Lung microvascular endothelial cell (primary cell): Measurements from ENCODE around the gene SCAMP2. TPM values are rescaled to one million over a fixed set of nuclear protein-coding genes. Genes with fewer than 3 reads are reported as not detected.
"Not testable (repeated sequence)": the region's sequence is repeated elsewhere in the genome, so short reads cannot be mapped to it uniquely, and the experiment has no call there.

Experiments
- DNase-seq, 2 donors: peaks; one replicate each; pipeline versions ENCODE4 v3.0.0 to v3.0.0-alpha.2; 2010; ENCODE audit warnings: low read depth in 2 of 2
- total RNA-seq: library from RNA; depleted of rRNA; stranded (reverse); fragments of >200 nt; gene quantifications from 2 replicates; pipeline ENCODE4 v1.2.1, GENCODE V29; 2014

SCAMP2 gene, protein sequence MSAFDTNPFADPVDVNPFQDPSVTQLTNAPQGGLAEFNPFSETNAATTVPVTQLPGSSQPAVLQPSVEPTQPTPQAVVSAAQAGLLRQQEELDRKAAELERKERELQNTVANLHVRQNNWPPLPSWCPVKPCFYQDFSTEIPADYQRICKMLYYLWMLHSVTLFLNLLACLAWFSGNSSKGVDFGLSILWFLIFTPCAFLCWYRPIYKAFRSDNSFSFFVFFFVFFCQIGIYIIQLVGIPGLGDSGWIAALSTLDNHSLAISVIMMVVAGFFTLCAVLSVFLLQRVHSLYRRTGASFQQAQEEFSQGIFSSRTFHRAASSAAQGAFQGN
- total RNA-seq: 13.7 and 19.2 TPM in 2 replicates

DNA sequence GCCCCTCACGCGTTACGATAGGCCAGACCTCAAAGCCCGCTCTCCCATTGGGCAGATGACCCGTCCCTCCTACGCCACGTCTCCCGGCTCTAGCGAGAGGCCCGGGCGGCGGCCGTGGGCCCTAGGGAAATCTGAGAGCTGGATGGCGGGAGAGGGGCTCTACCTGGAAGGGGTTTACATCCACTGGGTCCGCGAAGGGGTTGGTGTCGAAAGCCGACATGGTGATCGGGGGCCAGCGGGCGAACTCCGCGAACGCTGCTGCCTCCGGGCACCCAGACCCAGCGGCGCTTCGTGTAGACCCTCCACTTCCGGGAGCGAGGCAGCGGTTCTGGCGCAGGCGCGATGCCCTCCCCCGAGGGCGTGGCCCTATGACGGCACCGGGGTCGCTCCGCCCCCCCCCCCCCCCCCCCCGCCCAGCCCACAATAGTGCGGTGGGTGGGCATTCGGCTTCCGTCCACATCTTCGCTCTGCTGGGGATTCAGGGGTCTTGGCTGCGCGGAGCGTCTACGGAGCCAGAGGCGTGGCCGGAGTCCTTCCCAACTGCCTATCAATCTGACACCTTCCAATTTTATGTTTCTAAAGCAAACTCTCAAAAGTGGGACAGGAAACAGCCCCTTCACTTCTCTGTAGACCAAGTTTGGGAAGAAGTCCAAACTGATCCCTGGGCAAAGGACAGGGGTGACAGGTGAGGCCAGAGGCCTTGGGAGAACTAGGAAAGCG, at the start of gene SCAMP2:
Gene SCAMP2, minus strand, starts transcription at position 330 of the 720 bp plus-strand sequence. Its CDS starts 110 bp downstream, at position 220.
- peak; percentile 95 to 97 for DNase-seq

DNA sequence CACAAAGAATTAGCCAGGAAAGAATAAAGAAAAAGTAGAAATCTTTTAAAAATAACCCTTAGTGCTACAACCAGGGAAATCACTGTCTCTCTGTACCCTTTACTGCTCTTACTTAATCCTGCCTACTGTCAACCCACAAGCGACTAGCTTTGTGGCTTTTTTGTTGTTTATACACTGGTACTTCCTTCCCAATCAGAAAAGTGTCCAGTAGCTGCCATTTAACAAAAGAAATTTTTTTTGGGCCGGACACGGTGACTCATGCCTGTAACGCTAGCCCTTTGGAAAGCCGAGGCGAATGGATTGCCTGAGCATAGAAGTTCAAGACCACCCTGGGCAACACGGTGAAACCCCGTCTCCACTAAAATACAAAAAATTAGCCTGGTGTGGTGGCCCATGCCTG, 47.3 kb upstream of the SCAMP2 start:
- DNase-seq: peak; percentile 84 to 85

DNA sequence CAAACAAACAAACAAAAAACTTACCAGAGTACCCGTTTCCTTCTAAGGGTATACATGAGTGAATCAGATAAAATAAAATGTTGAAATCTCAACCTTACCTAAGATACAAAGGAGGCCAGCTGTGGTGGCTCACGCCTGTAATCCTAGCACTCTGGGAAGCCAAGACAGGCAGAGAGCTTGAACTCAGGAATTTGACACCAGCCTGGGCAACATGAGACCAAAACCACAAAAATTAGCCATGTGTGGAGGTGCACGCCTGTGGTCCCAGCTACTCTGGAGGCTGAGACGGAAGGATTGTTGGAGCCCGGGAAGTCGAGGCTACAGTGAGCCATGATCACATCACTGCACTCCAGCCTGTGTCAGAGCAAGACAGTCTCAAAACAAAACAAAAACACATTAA, 44.5 kb upstream of the SCAMP2 start:
- DNase-seq: no peak

DNA sequence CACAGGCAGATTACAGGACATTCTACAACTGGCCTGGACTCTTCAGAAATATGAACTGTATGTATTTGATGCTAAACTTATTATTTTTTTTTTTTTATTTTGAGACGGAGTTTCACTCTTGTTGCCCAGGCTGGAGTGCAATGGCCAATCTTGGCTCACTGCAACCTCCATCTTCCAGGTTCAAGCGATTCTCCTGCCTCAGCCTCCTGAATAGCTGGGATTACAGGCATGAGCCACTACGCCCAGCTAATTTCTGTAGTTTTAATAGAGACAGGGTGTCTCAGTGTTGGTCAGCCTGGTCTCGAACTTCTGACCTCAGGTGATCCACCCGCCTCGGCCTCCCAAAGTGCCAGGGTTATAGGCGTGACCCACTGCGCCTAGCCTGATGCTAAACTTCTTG, 40.6 kb upstream of the SCAMP2 start:
- DNase-seq: not testable (repeated sequence)

DNA sequence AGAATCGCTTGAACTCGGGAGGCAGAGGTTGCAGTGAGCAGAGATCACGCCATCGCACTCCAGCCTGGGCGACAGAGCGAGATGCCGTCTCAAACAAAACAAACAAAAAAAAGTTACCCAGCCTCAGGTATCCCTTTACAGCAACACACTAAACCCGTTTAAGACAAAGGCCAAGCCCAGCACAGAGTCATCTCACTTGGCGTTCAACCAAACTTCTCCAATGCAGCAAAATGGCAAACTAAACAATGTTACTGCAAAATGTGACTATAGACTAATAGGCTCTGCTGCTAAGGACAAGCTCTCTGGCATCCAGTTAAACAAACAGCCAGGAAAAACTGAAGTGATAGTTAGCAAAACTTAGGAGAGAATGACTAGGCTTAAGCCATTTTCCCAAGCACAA, 39.9 kb upstream of the SCAMP2 start:
- peak in 1 of 2 donors; percentile 22 for DNase-seq

DNA sequence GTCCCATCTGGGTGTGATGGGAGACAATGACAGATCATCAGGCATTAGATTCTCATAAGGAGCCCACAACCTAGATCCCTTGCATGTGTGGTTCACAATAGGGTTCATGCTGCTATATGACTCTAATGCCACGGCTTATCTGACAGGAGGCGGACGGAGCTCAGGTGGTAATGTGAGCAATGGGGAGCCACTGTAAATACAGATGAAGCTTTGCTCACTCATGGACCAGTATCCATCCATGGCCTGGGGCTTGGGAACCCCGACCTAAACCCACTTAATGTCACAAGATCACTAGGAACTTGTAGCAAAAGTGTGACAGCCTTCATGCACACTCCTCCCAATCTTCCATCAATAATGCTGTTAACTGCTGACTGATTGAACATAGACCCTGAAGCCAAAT, 35.5 kb upstream of the SCAMP2 start:
- no peak for DNase-seq

DNA sequence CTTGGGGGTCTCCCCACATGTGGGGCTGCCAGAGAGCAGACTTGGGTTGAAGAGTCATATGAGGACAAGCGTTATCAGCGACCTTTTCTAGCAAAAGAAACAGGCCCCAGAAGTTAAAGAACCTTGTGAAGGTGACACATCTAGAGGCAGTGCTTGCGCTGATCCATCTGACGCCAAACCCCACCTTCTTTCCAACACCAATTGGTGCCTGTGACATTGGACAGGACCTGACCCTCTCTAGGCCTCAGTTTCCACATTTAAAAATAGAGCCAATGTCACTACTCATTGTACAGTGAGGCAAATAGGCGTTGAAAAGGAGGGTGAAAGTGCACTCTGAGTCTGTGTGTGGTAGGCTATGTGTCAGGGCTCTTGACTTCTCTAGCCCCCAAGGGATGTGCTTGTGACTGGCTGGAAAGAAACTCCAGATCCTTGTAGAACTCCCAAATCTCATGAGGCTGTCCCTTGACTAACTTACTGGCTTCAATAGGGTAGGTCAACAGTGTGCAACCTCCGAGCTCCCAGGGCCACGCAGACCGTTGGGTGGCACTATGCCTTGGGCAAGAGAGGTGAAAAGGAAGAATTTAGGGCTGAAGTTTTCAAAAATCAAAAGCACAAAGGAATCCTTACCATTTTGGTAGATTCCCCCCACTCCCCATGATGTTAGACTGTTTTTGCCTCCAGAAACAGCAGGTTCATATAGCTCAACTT, 34.2 kb upstream of the SCAMP2 start:
- DNase-seq: peak in 1 of 2 donors; percentile 24

DNA sequence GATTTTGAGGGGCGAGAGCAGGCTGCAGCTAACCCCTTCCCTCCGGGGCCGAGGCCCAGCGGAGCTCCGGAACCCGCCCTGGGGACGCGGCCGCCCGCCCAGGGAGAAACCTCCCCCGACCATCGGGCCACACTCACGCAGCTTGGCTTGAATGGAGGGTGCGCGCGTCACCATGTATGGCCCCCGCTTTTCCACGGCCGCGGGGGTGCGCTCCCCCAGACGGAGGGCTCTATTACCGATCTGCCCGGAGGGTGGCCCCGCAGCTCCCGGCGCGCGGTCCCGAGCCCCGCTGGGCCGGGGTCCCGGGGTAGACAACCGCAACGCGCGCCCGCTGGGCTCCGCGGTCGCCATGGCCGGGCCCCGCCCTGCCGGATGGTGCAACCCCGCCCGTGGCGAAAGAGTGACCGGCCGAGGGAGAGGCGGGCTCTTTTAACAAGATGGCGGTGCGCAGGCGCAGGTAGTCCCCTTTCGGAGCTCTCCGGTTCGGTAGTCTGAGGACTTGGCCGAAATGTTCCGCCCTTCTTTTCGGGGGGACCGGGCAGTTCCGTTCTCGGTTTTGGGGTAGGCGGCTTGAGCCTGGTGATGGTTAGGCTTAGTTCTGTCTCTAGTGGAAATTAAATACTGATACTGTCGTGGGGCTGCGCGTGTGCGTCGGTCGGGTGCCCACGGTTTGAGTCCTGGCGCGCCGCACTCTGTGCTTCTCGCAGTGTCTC, 33.4 kb upstream of the SCAMP2 start, which contains the start of gene FAM219B:
Gene FAM219B, minus strand, starts transcription at position 402 of the 713 bp plus-strand sequence. Its CDS starts 51 bp downstream, at position 351.
- peak; percentile 90 for DNase-seq

DNA sequence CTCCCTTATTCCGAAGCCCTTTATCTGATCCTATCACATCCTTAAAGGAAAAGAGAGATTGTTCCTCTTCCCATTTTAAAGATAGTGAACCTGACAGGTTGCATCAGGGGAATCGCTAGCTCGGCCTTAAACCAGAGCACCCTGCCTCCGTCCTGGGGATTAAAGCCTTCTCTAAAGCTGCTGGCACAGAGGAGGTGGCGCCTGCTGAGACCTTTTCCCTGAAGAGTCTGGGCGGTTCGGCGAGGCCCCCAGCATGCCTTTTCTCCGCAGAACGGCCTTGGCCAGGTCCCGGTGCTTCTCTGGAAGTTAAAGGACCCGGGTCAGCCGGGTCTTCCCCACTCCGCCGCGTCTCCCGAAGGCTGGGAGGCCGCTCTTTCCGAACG, 32.9 kb upstream of the SCAMP2 start:
- peak; percentile 23 to 37 for DNase-seq

DNA sequence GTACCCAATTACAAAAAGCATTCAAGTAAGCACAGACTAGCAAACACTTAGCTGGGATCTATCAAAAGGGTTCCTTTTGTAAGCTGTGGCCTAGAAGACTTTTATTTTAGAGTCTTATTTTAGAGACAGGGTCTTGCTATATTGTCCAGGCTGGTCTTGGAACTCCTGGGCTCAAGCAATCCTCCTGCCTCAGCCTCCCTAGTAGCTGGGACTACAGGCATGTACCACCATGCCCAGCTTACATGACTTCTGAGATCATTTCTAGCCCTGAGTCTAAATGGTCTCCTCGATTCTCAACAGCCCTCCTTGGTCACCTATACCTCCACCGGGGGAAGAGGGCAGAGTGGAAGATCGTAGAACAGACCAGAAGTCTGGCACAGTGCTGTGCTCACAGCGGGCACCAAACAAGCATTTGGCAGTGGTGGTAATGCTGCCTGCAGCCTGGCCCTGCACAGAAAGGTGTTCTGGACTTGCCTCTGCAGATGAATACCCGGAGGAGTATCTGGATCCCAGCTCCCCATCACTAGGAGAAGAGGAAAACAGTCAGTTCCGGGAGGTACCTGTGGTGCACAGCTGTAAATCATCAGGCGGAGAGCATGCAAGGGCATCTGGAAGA, 31.1 kb upstream of the SCAMP2 start:
- no peak for DNase-seq

DNA sequence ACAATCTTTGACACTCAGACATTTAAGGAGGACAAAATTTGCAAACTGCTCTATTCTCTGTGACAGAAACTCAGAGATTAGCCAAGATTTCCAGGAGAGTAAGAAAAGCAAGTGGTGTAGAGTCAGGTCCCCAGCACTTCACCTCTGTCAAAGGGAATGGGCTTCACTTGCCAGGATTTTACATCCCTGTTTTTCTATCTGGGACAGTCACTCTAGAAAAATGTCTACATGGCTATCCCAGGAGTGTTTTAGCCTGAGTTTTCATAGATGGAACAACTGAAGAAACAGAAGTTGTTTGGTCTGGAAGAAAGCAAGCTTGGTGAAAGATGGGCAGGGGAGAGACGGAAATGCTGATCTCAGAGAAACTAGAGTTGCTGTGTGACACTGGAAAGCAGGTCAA, 30.5 kb upstream of the SCAMP2 start:
- DNase-seq: no peak

DNA sequence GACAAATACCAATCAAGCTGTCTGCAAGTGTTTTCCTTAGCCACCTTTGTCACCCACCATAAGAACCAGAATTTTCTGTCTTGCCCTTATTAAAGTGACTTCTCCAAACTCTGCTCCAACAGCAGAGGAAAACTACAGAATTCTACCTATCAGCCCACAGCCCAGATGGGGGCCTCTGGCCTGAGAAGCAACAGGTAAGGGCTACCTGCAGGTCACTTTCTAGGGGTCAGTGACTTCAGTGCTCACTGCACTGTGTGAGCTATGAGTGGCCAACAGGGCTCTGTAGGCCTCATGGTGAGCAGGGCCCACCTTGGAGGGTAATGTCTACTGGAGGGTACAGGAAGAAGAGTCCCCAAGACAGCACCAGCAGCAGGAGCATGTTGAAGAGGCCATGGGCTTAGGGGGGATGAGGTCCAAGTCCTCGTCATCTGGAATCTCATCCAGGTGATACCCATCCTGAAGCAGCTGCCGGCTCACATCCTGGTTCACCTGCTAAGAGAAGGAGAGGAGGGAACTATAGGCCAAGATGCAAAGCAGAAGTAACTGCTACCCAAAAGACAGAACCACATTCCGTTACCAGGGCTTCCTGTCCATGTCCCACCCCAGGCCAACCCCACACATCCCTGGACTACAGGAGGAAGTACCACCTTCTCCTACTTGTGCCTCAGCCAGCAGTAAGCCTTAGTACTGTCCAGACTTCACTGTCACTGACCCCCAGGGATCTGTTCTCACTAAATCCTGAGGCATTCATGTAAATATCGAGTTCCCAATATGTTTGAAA, 29.3 kb upstream of the SCAMP2 start:
- no peak for DNase-seq

DNA sequence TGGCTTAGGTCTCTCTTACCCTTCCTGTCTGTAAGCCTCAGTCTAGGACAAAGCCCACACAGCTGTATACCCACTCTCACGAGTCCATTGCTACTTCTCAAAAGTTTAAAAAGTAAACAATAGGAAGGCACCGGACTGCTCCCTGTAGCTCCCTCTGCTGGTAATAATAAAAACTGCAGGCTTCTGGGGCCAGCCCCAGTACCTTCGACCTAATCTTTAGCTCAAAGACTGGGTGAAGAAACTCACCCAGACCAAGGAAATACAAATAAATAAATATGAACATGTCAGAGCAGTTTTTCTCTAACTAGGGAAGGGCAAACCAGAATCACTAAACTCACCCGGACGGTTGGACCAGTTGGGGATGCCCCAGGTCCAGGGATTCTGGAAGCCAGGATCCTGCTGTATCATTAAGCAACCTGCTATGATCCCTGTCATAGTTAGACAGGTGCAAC, 28.5 kb upstream of the SCAMP2 start:
- DNase-seq: peak; percentile 54 to 58

DNA sequence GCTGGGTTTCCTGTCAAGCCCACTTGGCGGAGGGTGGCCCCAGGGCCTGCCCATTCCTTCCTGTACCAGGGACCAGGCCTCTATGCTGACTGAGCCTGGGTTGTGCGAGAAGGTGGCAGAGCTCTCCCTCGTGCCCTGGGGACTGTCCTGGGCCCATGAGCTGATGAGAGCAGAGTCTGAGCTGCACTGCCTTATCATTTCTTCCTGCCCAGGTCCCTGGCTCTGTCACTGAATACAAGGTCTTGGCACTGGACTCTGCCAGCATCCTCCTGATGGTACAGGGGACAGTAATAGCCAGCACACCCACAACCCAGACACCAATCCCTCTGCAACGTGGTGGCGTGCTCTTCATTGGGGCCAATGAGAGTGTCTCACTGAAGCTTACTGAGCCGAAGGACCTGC, 24.1 kb upstream of the SCAMP2 start:
- no peak for DNase-seq

DNA sequence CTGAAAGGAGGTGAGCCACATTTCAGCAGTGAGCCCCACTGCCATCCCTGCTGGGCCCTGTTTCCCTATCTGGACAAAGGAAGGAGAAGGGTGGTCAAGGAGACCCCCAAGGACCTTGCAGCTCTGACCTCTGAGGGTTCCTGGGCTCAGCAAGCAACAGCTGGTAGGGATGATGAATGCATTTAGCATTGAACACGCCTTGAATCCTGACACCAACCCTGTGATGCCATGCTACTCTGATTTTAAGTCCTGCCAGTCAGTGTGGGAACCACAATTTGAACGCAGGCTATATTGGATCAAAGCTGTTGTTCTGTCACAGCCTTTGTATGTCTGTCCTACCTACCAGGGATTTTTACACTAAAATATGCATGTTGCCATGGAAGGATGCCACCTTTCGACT, 23.2 kb upstream of the SCAMP2 start:
- DNase-seq: no peak

DNA sequence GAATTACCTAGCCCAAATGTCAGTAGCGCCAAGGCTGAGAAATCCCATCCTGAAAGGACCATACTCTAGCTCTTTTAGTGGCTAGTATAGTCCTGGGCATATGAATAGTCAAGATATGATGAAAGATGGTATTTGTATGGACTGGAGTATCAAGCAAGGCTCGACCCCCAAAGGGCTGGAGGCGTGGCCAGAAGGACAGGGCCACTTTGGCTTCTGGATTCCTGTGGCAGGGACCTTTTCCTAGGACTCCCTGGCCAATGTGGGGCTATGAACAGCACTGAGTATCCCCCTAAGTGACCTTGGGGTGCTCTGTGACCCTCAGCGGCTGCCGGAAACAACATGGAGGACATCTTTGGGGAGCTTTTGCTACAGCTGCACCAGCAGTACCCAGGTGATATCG, 22.7 kb upstream of the SCAMP2 start:
- DNase-seq: no peak

DNA sequence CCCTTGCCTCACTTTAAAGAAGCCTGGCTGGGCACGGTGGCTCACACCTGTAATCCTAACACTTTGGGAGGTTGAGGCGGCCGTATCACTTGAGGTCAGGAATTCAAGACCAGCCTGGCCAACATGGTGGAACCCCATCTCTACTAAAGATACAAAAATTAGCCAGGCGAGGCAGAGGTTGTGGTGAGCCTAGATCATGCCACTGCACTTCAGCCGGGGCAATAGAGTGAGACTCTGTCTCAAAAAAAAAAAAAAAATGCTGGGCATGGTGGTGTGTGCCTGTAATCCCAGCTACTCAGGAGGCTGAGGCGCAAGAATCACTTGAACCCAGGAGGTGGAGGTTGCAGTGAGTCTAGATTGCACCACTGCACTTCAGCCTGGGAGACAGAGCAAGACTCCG, 21.2 kb upstream of the SCAMP2 start:
- DNase-seq: not testable (repeated sequence)

DNA sequence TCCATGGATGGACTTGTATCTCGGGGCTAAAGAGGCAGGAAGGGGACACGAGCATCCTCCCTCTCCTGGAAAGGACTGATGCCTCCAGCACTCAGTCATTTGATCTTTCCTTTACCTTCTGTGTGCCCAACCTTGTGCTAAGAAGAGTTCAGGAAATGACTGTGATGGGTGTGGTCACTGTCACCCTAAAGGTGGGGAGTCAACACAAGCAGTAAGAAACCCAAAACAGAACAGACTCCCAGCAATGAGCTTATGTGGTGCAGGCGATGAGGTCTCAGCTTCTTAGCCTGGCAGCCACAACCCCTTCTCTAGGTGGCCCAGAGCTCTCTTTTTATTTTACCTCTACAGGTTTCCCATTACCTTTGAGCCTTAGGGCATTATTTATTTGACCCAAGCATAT, 20.5 kb upstream of the SCAMP2 start:
- DNase-seq: no peak

DNA sequence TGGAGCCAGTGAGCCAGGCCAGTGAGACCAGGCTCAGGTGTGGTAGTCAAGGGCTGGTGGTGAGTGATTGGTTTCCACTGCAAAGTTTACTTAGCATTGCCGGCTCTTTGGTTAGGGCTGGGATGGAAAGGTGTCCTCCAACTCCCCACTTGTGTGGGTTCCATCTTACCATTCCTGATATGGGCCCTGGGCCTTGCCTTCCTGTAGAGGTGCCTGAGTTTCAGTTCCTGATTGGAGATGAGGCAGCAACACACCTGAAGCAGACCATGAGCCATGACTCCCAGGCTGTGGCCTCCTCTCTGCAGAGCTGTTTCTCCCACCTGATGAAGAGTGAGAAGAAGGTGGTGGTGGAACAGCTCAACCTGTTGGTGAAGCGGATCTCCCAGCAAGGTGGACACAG, 19.8 kb upstream of the SCAMP2 start:
- DNase-seq: no peak

DNA sequence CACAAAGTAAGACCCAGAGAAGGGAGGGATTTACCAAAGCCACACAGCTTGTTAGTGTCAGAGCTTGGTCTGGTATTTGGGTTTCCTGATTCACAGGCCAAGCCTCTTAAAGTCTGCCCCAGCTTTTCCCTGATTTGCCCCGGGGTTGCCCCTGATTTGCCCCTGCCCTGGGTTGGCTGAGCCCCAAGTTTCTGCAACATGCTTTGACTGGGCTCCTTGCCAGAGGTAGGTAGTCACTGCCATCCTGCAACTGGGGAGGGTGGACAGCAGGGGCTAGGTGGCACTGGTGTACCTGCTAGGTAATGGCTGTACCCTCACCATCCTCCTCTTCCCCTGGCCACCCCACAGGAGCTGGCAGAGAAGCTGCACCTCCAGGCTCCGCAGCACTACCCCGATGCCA, 19.1 kb upstream of the SCAMP2 start:
- no peak for DNase-seq
